IPS-15b (cell line): Measurements from ENCODE around the gene SCAMP2.

Source experiments
- H3K27me3 ChIP-seq: one replicate; pipeline ENCODE4 v1.6.1; 2013; ENCODE audit warnings: low read length; ENCODE audit not compliant: control insufficient read depth, insufficient read depth
- H3K36me3 ChIP-seq: one replicate; pipeline ENCODE4 v1.6.1; 2013; ENCODE audit warnings: low read length; ENCODE audit not compliant: control insufficient read depth, insufficient read depth
- H3K4me1 ChIP-seq: one replicate; pipeline ENCODE4 v1.6.1; 2013; ENCODE audit warnings: mild to moderate bottlenecking, low read length; ENCODE audit not compliant: control insufficient read depth, insufficient read depth
- H3K4me3 ChIP-seq: one replicate; pipeline ENCODE4 v1.5.1; 2013; ENCODE audit warnings: low read depth, low read length
- H3K9ac ChIP-seq: one replicate; pipeline ENCODE4 v1.6.1; 2013; ENCODE audit warnings: low read depth, mild to moderate bottlenecking, low read length
- H3K9me3 ChIP-seq: one replicate; pipeline ENCODE4 v1.6.1; 2013; ENCODE audit warnings: mild to moderate bottlenecking, low read length; ENCODE audit not compliant: control insufficient read depth, insufficient read depth

Gene SCAMP2

DNA sequence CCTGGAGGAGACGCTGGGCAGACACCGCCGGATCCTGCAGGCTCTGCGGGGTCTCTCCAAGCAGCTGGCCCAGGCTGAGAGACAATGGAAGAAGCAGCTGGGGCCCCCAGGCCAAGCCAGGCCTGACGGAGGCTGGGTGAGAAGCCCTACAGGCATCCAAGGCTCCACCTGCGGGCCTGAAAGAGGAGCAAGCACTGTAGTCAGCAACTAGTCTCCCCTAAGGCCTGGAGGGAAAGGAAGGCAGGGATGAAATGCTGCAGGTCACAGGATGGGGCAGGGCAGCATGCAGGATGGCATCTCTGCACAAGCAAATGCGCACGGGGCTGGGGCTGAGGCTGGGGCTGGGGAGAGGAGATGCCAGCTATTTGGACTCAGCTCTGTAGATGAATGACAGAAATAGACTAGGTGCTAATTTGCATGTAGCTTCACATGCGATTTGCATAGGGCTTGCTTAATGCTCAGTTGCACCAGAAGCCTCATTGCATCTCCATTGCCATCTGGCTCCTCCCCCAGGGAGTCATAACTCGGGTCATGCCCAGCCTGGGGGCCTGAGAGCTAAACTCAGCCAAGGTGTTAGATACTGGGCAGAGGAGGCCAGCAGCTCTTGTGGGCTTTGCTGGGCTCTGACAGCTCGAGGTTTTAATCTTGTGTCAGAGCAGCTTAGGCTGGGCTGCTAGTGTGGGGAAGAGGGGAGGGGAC, 51.9 kb downstream of the SCAMP2 start:
- Histone ChIP-seq H3K27me3 (peaks cover 20% of the 10 kb centered on the region), H3K4me1 (no peaks in the 10 kb centered on the region), H3K4me3 (no peak overlapping the region), H3K9me3 (no peaks in the 10 kb centered on the region), H3K9ac (no peak overlapping the region), H3K36me3 (no peaks in the 10 kb centered on the region)

DNA sequence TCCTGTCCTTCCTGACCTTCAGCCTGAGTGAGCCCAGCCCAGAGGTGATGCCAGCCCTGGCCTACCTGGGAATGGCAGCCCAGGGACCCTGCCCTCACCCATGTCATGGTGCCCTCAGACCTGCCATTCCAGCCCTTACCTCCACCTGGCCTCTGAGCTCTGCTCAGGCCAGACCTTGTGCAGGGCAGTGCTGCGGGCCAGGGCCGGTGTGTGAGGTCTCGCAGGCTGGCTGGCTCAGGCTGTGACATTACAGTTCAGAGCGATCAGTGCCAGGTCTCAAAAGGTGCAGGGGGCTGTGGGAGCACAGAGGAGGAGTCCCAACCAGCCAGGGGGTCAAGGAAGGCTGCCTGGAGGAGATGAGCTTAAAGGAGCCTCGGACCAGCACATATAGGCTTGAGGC, 53.1 kb downstream of the SCAMP2 start:
- Histone ChIP-seq H3K9ac (no peak overlapping the region), H3K36me3 (no peaks in the 10 kb centered on the region), H3K4me3 (no peak overlapping the region), H3K9me3 (no peaks in the 10 kb centered on the region), H3K4me1 (no peaks in the 10 kb centered on the region), H3K27me3 (peaks cover 8% of the 10 kb centered on the region)

GRCh38 chr15:74817370-74817737, 55.8 kb downstream of the SCAMP2 start:
- H3K9me3 ChIP-seq, result no peaks in the 10 kb centered on the region
- H3K4me1 ChIP-seq, result no peaks in the 10 kb centered on the region
- no peak overlapping the region for H3K9ac ChIP-seq
- no peaks in the 10 kb centered on the region for H3K36me3 ChIP-seq
- H3K27me3 ChIP-seq, result no peaks in the 10 kb centered on the region
- H3K4me3 ChIP-seq, result no peak overlapping the region

GRCh38 chr15:74816624-74817369, 56.4 kb downstream of the SCAMP2 start:
- no peaks in the 10 kb centered on the region for H3K27me3 ChIP-seq
- H3K4me1 ChIP-seq, result no peaks in the 10 kb centered on the region
- H3K4me3 ChIP-seq, result no peak overlapping the region
- no peaks in the 10 kb centered on the region for H3K9me3 ChIP-seq
- no peak overlapping the region for H3K9ac ChIP-seq
- no peaks in the 10 kb centered on the region for H3K36me3 ChIP-seq

DNA sequence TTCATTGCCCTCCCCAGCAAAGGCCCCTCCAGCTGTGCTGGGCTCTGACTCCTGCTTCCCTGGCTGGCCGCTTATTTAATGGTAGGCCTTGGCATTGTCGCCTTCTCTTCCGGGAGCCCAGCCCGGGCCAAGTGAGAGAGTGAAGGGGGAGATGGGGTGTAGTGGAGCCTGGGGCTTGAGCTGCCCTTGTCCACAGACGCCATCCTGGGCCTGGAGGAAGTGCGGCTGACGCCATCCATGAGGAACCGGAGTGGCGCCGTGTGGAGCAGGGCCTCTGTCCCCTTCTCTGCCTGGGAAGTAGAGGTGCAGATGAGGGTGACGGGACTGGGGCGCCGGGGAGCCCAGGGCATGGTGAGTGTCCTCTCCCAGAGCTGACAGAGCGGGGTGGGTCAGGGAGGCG, 57.2 kb downstream of the SCAMP2 start:
- Histone ChIP-seq H3K9ac (no peak overlapping the region), H3K27me3 (no peaks in the 10 kb centered on the region), H3K4me3 (no peak overlapping the region), H3K36me3 (no peaks in the 10 kb centered on the region), H3K4me1 (no peaks in the 10 kb centered on the region), H3K9me3 (no peaks in the 10 kb centered on the region)

- Histone ChIP-seq H3K36me3 (no peaks in the 10 kb centered on the region), H3K9ac (no peak overlapping the region), H3K4me1 (no peaks in the 10 kb centered on the region), H3K9me3 (no peaks in the 10 kb centered on the region), H3K27me3 (no peaks in the 10 kb centered on the region), H3K4me3 (no peak overlapping the region)
Observed at GRCh38 chr15:74815121-74815934, 57.8 kb downstream of the SCAMP2 start.

- H3K27me3 ChIP-seq, result no peaks in the 10 kb centered on the region
- H3K9me3 ChIP-seq, result no peaks in the 10 kb centered on the region
- H3K9ac ChIP-seq, result no peak within 1 kb of the TSS
- H3K36me3 ChIP-seq, result no peaks in the 10 kb centered on the region
- no peaks in the 10 kb centered on the region for H3K4me1 ChIP-seq
- H3K4me3 ChIP-seq, result no peak within 1 kb of the TSS
Observed at GRCh38 chr15:74812533-74812932, 60.6 kb downstream of the SCAMP2 start, which contains the start of gene LMAN1L. Gene LMAN1L (plus strand): TSS chr15:74812835. CDS start chr15:74812855, 20 bp downstream.

DNA sequence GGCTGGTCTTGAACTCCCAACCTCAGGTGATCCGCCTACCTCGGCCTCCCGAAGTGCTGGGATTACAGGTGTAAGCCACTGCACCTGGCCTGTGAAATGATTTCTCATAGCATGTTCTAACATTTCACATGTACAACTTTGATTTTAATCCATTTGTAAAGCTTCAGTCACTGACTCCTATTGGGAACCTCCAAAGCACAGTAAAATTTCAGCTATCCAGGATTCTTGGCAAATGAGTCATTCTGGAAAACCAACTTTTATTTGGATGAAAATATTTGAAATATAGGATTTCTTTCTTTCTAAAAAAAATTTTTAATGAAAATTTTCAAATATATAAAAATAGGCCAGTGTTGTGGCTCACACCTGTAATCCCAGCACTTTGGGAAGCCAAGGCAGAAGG, 63.2 kb downstream of the SCAMP2 start:
- H3K9me3 ChIP-seq, result no peaks in the 10 kb centered on the region
- no peak overlapping the region for H3K9ac ChIP-seq
- no peaks in the 10 kb centered on the region for H3K4me1 ChIP-seq
- H3K36me3 ChIP-seq, result no peaks in the 10 kb centered on the region
- no peaks in the 10 kb centered on the region for H3K27me3 ChIP-seq
- no peak overlapping the region for H3K4me3 ChIP-seq

GRCh38 chr15:74809242-74809641, 63.9 kb downstream of the SCAMP2 start:
- H3K36me3 ChIP-seq, result no peaks in the 10 kb centered on the region
- H3K27me3 ChIP-seq, result no peaks in the 10 kb centered on the region
- H3K4me1 ChIP-seq, result no peaks in the 10 kb centered on the region
- no peak overlapping the region for H3K9ac ChIP-seq
- H3K4me3 ChIP-seq, result no peak overlapping the region
- no peaks in the 10 kb centered on the region for H3K9me3 ChIP-seq

GRCh38 chr15:74808840-74809229, 64.3 kb downstream of the SCAMP2 start:
- no peaks in the 10 kb centered on the region for H3K36me3 ChIP-seq
- no peak overlapping the region for H3K4me3 ChIP-seq
- H3K9ac ChIP-seq, result no peak overlapping the region
- H3K9me3 ChIP-seq, result no peaks in the 10 kb centered on the region
- H3K27me3 ChIP-seq, result no peaks in the 10 kb centered on the region
- no peaks in the 10 kb centered on the region for H3K4me1 ChIP-seq

GRCh38 chr15:74808078-74808839, 64.9 kb downstream of the SCAMP2 start:
- no peaks in the 10 kb centered on the region for H3K27me3 ChIP-seq
- H3K36me3 ChIP-seq, result peaks cover under 1% of the 10 kb centered on the region
- no peak overlapping the region for H3K9ac ChIP-seq
- no peak overlapping the region for H3K4me3 ChIP-seq
- H3K4me1 ChIP-seq, result no peaks in the 10 kb centered on the region
- H3K9me3 ChIP-seq, result no peaks in the 10 kb centered on the region
